GM08714 (cell line): ENCODE data around the gene MORN3.
"Not testable (repeated sequence)": the region's sequence is repeated elsewhere in the genome, so short reads cannot be mapped to it uniquely, and the experiment has no call there.

ENCODE experiments used
- H3K4me3 ChIP-seq: fragments of 200-500 bp; sonication (Bioruptor generic); 2 replicates; pipeline ENCODE4 v1.5.1; 2014; ENCODE audit warnings: mild to moderate bottlenecking, low read length, inconsistent platforms
- ZNF274 ChIP-seq: IDR thresholded peaks from 2 replicates; pipeline ENCODE4 v1.6.1; 2012; ENCODE audit warnings: mild to moderate bottlenecking, low read depth, low read length

Gene MORN3

GRCh38 chr12:121663610-121663929, 5.9 kb downstream of the MORN3 start:
- no peak overlapping the region for H3K4me3 ChIP-seq
- TF ChIP-seq ZNF274, result no peak

GRCh38 chr12:121661353-121662105, 7.9 kb downstream of the MORN3 start:
- H3K4me3 ChIP-seq, result not testable (repeated sequence)

GRCh38 chr12:121657305-121658008, 12.0 kb downstream of the MORN3 start:
- no peak for TF ChIP-seq ZNF274
- no peak overlapping the region for H3K4me3 ChIP-seq

GRCh38 chr12:121656122-121656521, 13.3 kb downstream of the MORN3 start:
- H3K4me3 ChIP-seq, result no peak overlapping the region
- no peak for TF ChIP-seq ZNF274

GRCh38 chr12:121653999-121654398, 15.5 kb downstream of the MORN3 start:
- no peak overlapping the region for H3K4me3 ChIP-seq
- no peak for TF ChIP-seq ZNF274

DNA sequence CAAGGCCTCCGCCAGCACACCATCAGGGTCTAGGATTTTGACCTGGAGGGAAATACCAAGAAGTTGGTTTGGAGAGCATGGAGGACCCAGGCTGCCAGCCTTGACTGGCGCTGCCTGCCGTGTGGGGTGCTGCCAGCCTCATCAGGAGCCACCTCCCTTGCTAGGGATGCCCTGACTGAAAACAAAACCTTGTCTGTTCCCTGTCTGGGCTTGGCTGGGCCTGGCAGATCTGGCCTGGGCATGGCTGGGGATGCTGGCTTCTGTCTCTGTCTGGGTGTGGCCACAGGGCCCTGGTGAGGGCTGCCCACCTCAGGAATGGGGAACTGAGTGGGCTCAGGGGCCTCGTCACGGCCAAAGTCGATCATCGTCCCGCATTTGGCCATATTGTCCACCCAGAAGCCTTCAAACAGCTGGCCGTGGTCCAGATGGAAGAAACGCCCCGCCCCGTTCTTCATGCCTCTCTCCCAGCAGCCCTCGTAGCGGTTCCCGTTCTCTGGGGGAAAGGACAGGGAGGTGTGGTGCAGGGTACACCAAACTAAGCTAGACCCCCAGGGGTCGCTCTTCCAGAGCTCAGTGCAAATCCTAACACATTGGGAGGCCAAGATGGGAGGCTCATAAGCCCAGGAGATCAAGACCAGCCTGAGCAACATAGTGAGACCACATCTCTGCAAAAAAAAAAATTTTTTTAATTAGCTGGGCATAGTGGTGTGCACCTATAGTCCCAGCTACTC, 16.5 kb downstream of the MORN3 start:
- no peak overlapping the region for H3K4me3 ChIP-seq
- TF ChIP-seq ZNF274, result no peak

- no peak for TF ChIP-seq ZNF274
- H3K4me3 ChIP-seq, result no peak overlapping the region
These were observed 18.1 kb downstream of the MORN3 start for GRCh38 chr12:121651320-121651719.

DNA sequence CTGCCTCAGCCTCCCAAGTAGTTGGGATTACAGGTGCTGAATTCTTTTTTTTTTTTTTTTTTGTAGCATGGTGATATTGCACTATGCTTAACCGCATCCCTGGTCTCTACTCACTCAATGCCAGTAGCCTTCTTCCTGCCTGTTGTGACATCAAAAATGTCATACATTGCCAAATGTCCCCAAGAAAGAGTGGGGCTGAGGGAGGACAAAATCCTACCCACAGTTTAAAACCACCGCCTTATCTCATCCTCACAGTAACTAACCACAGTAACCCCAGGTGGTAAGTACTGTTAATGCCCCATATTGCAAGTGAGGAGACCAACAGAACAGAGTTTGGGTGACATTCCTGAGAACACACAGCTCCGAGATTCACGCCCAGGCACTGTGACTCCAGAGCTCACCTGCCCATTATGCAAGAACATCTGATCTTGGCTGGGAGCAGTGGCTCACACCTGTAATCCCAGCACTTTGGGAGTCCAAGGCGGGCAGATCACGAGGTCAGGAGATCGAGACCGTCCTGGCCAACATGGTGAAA, 19.6 kb downstream of the MORN3 start:
- TF ChIP-seq ZNF274, result no peak
- H3K4me3 ChIP-seq, result no peak overlapping the region

GRCh38 chr12:121649322-121649721, 20.1 kb downstream of the MORN3 start:
- no peak overlapping the region for H3K4me3 ChIP-seq
- no peak for TF ChIP-seq ZNF274

DNA sequence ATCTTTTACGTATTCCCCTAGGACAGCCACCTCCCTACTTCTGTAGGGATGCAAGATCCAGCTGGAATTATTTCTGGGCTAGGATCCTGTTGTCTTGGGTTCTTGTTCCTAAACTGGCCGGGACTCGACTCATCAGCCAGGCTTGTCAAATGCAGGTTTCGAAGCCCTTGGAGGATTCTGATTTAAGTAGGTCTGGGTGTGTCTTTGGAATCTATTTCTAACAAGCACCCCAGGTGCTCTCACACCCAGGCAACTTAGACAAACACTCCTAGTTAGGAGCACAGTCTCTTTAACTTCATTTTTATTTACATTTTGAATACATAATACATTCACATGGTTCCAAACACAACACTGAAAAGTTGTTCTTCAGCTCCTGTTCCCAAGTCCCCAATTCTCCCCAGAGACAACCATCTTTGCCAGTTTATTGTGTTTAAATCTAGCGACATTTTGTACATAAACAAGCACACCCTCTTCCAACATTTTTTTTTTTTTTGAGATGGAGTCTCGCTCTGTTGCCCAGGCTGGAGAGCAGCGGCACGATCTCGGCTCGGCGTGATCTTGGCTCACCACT, 20.9 kb downstream of the MORN3 start:
- TF ChIP-seq ZNF274, result no peak
- no peak overlapping the region for H3K4me3 ChIP-seq

GRCh38 chr12:121641343-121641630, 28.2 kb downstream of the MORN3 start:
- no peak for TF ChIP-seq ZNF274
- H3K4me3 ChIP-seq, result no peak overlapping the region

DNA sequence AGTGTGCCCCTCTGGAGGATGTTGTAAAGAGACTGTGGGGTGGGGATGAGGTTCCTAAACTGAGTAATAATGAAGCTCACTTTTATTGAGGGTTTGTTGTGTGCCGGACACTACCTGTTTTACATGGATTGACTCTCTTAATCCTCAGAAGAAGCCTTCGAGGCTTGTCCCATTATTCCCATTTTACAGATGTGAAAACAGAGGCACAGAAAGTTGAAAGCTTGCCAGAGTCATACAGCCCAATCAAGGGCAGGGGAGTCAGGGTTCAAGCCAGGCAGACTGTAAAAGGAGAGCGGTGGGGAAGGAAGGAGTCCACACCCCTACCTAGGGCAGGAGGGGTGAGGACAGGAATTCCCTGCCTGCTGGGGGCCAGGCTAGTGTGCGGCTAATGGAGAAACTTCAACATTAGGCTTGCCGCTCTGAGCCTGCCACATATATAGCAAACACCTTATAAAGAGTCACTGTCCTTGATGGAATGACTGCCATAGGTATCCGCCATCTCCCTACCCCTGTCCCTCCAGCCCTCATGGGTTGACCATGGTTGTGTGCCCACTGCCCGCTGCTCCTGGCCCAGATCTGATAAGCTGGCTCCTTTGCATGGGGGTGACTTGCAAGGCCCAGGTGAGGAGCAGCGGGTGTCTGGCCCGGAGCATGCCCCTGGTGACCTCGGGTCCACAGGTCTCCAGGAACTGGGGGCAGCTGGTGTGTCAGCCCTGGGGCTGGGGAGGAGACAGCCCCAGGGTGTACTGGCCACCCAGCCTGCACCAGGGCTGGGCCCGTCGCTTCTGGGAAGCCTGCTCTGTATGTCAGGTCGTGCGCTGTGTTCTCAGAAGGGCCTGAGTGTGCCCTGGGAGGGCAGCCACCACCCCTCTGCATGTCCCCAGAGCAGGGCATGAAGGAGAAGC, 30.9 kb downstream of the MORN3 start:
- H3K4me3 ChIP-seq, result no peak overlapping the region
- TF ChIP-seq ZNF274, result no peak

GRCh38 chr12:121637231-121637914, 32.1 kb downstream of the MORN3 start:
- no peak overlapping the region; the same call in 1 of the 2 replicates for H3K4me3 ChIP-seq
- TF ChIP-seq ZNF274, result no peak

DNA sequence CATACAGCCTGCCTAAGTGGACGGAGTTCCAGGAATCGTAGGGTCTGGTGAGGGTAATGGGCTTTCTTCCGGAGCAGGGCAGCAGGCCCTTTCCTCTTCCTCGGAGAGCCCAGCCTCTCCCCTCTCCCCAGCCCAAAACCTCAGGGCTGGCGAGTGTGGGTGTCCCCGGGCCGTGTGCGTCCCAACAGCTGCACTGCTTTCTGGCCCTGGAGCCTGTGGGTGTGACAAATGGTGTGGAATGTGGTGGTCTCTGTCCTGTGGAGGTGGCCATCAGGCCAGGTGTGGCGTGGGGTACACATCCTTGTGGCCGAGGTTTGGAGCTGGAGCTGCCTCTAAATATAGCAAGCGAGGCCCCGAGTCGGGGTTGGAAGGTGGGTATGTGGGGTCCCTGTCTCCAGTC, 34.6 kb downstream of the MORN3 start:
- no peak for TF ChIP-seq ZNF274
- no peak overlapping the region for H3K4me3 ChIP-seq

GRCh38 chr12:121633833-121634196, 35.6 kb downstream of the MORN3 start:
- not testable (repeated sequence) for H3K4me3 ChIP-seq
